Activated T-cell treated with anti-CD3 and anti-CD28 coated beads for 1 hour (primary cell): Measurements from ENCODE around the gene ZNF532.
"Not testable (repeated sequence)": the region's sequence is repeated elsewhere in the genome, so short reads cannot be mapped to it uniquely, and the experiment has no call there.

ENCODE experiments used
- DNase-seq: peaks from one replicate; pipeline ENCODE4 v3.0.0-alpha.2; 2020; ENCODE audit warnings: low read depth

ZNF532 gene

DNA sequence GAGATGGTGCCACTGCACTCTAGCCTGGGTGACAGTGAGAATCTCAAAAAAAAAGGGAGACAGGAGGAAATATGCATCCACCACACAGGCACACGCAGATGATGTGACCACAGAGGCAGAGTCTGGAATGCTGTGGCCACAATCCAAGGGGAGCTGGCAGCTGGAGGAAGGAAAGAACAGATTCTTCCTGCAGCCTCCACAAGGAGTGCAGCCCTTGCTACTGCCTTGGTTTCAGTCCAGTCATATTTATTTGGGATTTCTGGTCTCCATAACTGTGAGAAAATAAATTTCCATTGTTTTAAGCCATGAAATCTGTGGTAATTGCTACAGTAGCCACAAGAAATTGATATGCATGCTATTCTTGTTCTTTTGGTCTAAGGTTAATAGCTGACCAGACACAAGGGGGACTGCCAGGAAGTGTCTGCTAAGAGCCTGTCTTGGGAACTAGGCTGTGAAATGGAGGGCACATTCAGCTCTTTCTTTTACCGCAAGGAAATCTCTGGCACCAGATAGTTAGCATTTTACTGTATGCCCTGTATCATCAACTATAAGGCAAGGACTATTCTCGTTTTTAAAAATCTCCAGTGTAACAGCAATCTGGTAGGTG lies 141.9 kb downstream of the ZNF532 start:
- no peak for DNase-seq

DNA sequence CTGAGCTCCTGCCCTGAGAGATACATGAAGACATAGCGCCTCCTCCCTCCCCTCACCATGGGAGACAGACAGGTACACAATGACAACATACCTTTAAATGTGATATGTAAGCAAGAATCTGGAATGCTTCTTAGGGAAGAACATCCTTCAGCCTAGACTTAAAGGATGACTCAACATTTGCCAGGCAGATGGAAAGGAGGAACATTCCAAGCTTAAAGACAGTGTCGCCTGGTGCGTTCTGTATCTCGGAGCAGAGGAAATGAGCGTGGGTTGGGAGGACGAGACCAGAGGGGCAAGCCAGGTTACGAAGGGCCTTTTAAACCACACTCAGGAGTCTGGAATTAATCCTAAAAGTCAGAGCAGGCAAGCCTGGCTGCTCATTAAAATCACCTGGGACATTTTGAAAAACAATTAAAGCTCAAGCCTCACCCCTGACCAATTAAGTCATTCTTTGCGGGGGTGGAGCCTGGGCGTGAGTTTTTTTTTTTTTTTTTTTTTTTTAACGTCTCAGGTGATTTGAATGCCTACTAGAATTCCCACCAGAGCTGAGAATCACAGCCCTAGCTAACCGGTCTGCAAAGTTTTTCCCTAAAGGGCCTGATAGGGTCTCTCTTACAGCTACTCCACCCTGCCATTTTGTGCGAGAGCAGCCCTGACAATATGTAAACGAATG lies 143.8 kb downstream of the ZNF532 start:
- DNase-seq: no peak

DNA sequence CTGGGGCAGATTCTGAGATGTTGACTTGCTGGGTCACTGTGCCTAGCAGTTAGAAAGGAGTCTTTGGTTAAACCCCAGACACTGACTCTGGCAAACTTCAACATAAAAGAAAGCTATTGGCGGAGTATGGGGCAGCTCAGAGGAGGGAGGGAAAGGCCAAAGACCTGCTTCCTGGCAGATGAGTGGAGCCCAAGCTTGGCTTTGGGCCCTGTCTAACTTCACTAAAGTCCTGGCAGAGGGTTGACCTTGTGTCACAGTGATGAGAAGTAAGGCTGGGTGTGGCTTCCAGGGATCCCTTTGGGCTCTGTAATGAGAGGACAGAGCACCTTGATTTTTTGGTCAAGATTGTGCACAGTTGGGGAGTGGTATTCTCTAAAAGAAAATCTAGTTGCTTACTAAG lies 145.2 kb downstream of the ZNF532 start:
- no peak for DNase-seq

DNA sequence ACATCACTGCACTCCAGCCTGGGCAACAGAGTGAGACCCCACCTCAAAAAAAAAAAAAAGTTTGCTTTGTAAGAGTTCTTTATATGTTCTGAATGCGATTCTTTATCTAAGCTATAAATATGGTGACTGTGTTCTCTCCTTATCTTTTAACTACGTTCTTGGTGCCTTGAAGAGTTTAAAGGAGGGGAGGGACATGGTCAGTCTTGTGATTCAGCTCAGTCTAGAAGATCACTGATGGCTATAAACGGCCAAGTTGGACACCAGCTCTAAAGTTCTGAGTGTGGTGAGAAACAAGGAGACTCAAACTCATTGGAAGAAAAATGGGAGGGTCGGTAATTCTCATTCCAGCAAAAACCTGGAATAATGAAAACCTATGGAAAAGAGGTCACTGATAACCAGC lies 146.6 kb downstream of the ZNF532 start:
- no peak for DNase-seq

DNA sequence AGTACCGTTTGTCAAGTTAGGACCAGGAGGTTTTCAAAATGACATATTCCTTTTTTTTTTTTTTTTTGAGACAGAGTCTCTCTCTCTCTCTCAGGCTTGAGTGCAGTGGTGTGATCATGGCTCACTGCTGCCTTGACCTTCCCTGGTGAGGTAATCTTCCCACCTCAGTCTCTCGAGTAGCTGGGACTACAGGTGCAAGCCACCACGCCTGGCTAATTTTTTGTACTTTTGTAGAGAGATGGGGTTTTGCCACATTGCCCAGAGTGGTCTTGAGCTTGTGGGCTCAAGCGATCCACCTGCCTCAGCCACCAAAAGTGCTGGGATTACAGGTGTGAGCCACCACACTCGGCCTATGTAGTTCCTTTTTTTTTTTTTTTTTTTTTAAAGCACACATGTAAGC lies 147.1 kb downstream of the ZNF532 start:
- no peak for DNase-seq

DNA sequence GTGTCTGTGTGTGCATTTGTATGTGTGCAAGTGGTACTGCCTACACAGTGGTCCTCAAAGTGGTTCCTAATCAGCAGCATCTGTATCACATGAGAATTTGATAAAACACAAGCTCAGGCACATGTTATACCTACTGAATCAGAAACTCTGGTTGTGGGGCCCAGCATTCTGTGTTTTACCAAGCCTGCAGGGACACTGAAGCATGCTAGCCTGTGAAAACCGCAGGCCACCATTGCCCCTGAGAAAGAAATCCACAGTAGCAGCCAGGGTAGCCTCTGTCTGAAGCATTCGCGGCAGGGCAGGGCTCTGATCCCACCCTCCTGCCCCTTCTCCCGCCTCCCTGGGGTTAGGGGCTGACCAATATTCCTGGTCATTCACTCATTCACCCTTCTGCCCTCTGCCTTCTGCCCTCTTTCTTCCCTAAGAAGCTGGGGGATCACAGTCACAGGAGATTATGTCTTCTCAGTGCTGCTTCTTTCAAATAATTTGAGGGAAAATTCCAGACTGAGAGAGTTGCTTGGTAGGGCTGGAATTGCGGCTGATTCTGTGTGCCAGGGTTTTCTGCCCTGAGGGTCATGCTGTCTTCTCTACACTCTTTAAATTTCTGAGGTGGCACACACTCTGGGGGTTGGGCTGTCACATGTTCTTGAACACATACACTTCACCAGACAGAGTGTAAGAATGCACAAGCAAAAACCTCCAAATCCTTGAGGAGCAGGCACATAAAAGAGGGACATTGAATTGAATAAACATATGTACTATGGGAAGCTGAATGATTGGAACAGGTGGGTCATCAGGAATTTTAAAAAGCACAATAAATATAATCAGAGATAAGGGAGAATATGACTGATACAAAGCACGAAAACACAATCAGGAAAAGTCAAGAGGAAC lies 148.4 kb downstream of the ZNF532 start:
- no peak for DNase-seq

DNA sequence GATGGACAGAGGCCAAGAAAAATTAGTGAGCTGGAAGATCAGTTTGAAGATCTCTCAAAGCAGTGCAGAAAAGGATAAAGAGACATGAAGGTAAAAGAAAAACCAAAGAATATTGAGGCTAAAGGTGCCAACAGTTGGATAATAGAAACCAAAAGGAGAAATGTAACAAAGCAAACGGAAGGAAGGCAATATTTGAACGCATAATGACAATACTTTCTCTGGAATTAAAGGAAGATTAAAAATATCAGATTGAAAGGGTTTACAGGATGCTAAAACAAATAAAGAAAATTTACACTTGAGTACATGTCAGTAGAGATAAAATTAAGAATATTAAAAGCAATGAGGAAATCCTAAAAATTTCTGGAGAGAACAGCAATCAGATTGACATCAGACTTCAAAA lies 149.1 kb downstream of the ZNF532 start:
- no peak for DNase-seq

DNA sequence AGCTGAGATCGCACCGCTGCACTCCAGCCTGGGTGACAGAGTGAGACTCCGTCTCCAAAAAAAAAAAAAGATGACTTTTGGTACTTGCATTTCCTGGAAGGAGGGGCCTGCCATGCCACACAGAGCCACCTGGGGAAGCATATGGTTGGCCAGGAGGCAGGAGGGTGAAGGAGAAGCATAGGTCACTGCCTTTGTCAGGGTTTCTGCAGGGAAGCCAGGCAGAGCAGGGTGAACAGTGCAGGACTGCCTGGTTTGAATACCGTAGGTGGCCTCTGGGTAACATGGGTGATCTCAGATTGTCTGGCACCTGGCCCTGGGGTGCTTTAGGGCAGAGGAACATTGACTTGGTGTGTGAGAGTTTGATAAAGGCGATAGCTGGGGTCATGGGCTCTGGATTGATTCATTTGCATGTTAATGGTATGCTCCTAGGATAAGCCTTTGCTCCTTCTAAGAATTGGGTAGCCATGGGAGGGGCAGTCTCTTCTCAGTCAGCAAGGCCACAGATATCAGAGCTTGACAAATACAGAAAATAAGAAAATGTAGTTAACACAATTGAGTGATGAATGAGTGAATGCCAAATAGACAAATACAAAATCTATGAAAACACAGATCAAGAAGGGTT lies 151.0 kb downstream of the ZNF532 start:
- DNase-seq: no peak

DNA sequence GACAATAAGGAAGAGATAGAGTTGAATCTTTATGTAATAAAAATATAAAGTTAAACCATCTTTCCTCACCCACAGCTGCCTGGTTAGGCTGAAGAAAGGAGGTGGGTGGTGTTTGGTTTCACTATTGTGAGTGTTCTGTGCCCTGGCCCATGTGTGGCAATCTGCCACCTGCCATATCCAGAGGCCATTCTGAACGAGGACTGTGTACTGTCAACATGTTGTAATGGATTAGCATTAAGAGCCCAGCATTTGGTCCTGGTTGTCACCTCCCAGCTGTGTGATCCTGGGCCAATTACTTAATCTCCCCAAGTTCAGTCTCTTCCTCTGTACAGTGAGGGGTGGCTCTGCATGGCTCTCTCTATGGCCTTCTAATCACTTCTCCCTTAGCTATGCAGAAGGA lies 156.8 kb downstream of the ZNF532 start:
- no peak for DNase-seq

- DNase-seq: no peak
These were observed 157.7 kb downstream of the ZNF532 start for GRCh38 chr18:59022167-59022945.

GRCh38 chr18:59024829-59025228 lies 160.2 kb downstream of the ZNF532 start:
- DNase-seq: no peak

- DNase-seq: not testable (repeated sequence)
These were observed 160.9 kb downstream of the ZNF532 start for GRCh38 chr18:59025532-59025931.

DNA sequence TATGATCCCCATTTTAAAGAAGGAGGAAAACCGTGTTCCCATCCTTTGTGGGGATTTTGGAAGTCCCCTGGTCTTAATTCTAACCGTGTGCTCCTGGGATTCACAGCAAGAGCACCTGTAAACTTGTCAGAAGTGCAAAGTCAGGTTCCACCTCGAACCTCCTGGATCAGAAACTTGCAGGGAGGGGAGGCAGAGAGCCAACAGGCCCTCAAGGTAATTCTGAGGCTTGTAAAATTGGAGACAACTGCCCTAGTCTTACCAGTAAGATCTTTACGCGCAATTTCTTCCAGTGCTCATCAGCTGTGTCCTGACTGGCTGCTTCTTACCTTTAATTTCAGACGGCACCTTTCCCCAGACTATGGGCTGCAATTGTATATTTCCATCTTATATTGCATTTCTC lies 161.7 kb downstream of the ZNF532 start:
- DNase-seq: no peak

- no peak for DNase-seq
These were observed 162.2 kb downstream of the ZNF532 start for GRCh38 chr18:59026831-59027410.

DNA sequence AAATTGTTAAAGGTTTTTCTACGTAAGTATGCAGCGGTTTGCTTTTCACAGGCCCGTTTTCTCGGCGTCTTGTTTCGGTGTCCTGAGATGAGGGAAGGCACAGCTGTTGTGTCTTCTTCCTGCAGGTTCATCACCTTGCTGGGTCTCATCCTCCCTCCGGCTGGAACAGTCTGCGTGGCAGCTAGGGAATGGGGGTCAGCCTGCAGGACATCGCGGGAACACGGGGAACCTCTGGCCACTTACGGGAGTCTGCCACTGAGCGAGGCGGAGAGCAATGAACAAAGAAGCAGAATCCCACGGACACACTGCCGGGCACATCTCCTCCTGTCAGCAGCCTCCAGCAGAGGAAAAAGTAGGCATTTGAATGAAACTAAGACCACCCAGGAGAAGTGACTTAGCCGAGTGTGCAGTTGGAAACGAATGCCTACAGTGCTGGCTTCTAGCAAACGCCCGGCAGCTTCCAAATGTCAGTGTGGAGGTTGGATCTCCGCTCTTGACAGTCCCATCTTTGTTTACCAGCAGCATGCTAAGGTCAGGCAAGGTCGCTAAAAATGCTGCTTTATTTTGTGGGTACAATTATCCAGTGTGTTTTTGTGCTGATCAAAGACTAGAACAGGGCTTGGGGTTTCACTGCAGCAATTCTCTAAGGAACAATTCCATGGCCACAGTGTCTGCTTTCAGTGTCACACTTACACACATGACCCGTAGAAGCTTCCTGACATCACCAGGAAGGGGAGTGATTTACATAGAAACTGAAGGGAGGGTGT lies 165.2 kb downstream of the ZNF532 start:
- no peak for DNase-seq

DNA sequence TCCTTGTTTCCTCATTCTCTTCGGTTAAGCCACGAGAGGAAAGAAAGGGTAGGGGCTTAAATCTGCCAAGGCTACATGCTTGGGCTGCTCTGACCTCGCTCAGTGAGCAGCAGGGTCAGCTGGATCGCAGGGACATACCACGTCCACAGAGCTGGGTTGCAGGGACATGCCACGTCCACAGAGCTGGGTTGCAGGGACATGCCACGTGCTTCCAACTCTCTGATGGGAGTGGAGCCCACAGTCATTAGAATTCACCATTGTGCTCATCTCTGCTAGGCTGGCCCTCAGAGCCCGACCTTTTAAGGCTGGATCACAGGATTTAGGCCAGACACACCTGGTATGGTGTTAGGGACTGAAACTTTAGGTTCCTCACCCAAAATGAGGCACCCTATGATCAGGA lies 167.6 kb downstream of the ZNF532 start:
- DNase-seq: no peak

DNA sequence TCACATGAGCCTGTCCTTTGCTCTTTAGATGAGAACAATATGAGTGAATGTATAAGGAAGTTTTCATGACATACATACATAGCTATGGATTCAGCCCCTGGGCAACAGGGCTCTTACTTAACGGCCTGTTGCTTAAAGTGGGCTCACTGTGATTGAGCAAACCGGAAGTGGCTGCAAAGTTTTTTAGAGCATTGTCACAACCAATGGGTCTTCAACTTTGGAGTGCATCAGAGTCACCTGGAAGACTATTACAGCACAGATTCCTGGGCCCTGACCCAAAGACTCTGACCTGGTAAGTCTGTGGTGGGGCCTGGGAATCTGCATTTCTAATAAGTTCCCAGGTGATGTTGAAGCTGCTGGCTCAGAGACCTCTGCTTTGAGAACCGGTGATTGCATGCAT lies 168.7 kb downstream of the ZNF532 start:
- no peak for DNase-seq

DNA sequence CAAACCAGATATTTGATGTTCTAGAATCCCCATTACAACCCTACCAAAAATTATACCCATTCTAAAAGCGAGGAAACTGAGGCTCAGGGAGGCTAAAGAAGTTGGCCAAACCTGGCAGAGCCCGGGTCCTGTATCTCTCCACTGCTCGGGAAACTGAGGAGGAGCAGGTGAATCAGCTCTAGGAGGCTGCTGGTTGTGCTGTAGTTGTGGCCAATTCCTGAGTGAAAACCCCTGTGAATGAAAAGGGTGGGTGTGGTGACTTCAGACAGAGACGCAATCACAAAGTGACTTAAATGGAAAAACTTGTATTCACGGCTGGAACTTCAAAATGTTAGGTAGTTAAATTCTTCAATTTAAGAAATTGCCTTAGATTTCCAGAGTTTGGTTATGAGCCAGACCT lies 169.3 kb downstream of the ZNF532 start:
- DNase-seq: no peak

DNA sequence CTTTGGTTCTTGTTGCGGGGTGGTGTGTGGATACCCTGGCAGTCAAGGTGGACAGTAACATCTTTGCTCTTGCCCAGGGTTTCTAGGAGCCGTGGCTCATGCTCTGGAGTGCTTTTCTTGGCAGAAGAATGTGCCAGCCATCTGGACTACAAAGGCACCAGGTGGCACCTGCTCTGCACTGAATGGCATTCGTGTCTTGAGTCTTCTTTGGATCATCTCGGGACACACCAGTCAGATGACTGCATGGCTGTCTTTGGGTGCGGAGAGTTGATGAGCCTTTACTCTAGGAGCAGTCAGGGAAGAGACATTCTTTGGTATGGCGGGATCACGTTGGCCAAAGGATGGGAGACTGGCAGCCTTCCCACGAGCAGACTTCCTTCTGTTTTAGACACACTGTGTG lies 170.9 kb downstream of the ZNF532 start:
- DNase-seq: no peak
